Natural killer cell (primary cell): ENCODE data around the gene ARHGAP33. TPM values are rescaled to one million over a fixed set of nuclear protein-coding genes. Genes with fewer than 3 reads are reported as not detected.

Experiments used
- ATAC-seq, 3 donors: fragments of 150-1000 bp in 2 of 3; fragments of 200-7000 bp in 1 of 3; cut with Tn5 transposase; 1 replicate in 1 of 3; 2 replicates in 2 of 3; pipeline ENCODE4 v1.10.0; 2021; ENCODE audit warnings: mild to moderate bottlenecking in 2 of 3, moderate library complexity in 2 of 3
- DNase-seq, 2 donors: peaks; one replicate each; pipeline versions ENCODE4 v3.0.0 to v3.0.0-alpha.2; 2013 to 2021; ENCODE audit warnings: mixed read lengths in 1 of 2
- H3K27ac ChIP-seq: one replicate; pipeline ENCODE4 v1.5.1; 2013; ENCODE audit warnings: mild to moderate bottlenecking, low read length
- H3K27me3 ChIP-seq: one replicate; pipeline ENCODE4 v1.6.1; 2013; ENCODE audit warnings: low read length; ENCODE audit not compliant: control insufficient read depth, insufficient read depth
- H3K36me3 ChIP-seq: one replicate; pipeline ENCODE4 v1.6.1; 2013; ENCODE audit warnings: low read length; ENCODE audit not compliant: control insufficient read depth, insufficient read depth
- H3K4me1 ChIP-seq: one replicate; pipeline ENCODE4 v1.6.1; 2013; ENCODE audit warnings: low read length; ENCODE audit not compliant: control insufficient read depth, insufficient read depth
- H3K4me3 ChIP-seq: one replicate; pipeline ENCODE4 v1.5.1; 2013; ENCODE audit warnings: low read length
- H3K9me3 ChIP-seq: one replicate; pipeline ENCODE4 v1.6.1; 2013; ENCODE audit warnings: low read length; ENCODE audit not compliant: control insufficient read depth, insufficient read depth
- H3K27ac Mint-ChIP-seq, 2 donors: one replicate each; pipeline ENCODE4 v1.8.0; 2022; ENCODE audit warnings: mild to moderate bottlenecking in 2 of 2, mixed read lengths in 2 of 2, moderate library complexity in 1 of 2
- H3K27me3 Mint-ChIP-seq, 2 donors: one replicate each; pipeline ENCODE4 v1.8.0; 2022; ENCODE audit warnings: low read depth in 2 of 2, mixed read lengths in 2 of 2
- H3K36me3 Mint-ChIP-seq: one replicate; pipeline ENCODE4 v1.8.0; 2022; ENCODE audit warnings: mixed read lengths
- H3K4me1 Mint-ChIP-seq, 2 donors: one replicate each; pipeline ENCODE4 v1.8.0; 2022; ENCODE audit warnings: mixed read lengths in 2 of 2
- H3K4me3 Mint-ChIP-seq: one replicate; pipeline ENCODE4 v1.8.0; 2022; ENCODE audit warnings: mild to moderate bottlenecking, moderate library complexity, mixed read lengths
- H3K9me3 Mint-ChIP-seq, 2 donors: one replicate each; pipeline ENCODE4 v1.8.0; 2022; ENCODE audit warnings: mixed read lengths in 2 of 2
- CTCF ChIP-seq: fragments of 200-600 bp; IDR thresholded peaks from one replicate; pipeline ENCODE4 v1.8.0; 2022; ENCODE audit warnings: antibody characterized with exemption
- WGBS: methylation state at CpG from one replicate; pipeline ENCODE4 v1.1.7; 2013; ENCODE audit warnings: missing lambda C conversion rate; ENCODE audit not compliant: insufficient coverage; 5-methylcytosine and 5-hydroxymethylcytosine counted together
- intact Hi-C: fragments of 100-400 bp; cut with micrococcal nuclease; formaldehyde crosslinking; loops from one replicate; pipeline ENCODE4 v1.14.2; 2022
- total RNA-seq, 4 donors: library from RNA; stranded (reverse); fragments of 120-200 nt in 1 of 4; gene quantifications; one replicate each; pipeline versions ENCODE4 v1.2.3 to v1.2.4, GENCODE V29; 2013 to 2022

Gene ARHGAP33
- total RNA-seq, 3 donors from 2014 or later (not counting 1 experiment from before 2014, with no cell fraction given) = 34.4 to 39.3 (median 37.5) TPM

DNA sequence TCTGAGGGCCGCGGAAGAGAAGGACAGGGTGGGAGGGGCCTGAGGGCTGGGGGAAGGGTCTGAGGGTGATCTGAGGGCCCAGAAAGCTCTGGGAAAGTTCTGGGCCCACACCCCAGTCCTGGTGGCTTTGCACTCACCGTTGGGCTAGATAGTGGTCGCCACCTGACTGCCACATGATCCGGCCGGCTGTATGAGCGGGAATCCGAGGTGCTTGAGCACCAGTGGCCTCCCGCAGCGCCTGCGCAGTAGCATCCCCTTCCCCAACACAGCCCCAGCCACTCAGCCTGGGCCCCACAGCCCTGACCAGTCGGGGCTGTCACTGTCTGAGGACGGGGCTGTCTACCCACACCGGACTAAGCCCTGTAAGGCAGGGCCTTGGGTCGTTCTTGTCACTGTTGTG is 22.3 kb downstream of the ARHGAP33 start:
- ATAC-seq = peak in 1 of 3 donors; percentile 48
- H3K4me1 Mint-ChIP-seq = peaks cover 0 to 11% of the 10 kb centered on the region in 2 donors
- H3K4me1 ChIP-seq = peaks cover 9% of the 10 kb centered on the region
- H3K4me3 Mint-ChIP-seq = no peak overlapping the region
- no peak for DNase-seq
- H3K27ac Mint-ChIP-seq = no peak overlapping the region
- intact Hi-C loops = no loop called here
- no peak overlapping the region for H3K4me3 ChIP-seq
- no peaks in the 10 kb centered on the region for H3K9me3 Mint-ChIP-seq
- no peak for TF ChIP-seq CTCF
- H3K9me3 ChIP-seq = no peaks in the 10 kb centered on the region
- H3K27ac ChIP-seq = no peak overlapping the region
- peaks cover 5% of the 10 kb centered on the region for H3K27me3 ChIP-seq
- 10% methylated on average over 15 of the region's 15 CpGs for WGBS
- no peaks in the 10 kb centered on the region for H3K36me3 Mint-ChIP-seq
- peaks cover 0 to 26% of the 10 kb centered on the region in 2 donors for H3K27me3 Mint-ChIP-seq
- H3K36me3 ChIP-seq = no peaks in the 10 kb centered on the region

DNA sequence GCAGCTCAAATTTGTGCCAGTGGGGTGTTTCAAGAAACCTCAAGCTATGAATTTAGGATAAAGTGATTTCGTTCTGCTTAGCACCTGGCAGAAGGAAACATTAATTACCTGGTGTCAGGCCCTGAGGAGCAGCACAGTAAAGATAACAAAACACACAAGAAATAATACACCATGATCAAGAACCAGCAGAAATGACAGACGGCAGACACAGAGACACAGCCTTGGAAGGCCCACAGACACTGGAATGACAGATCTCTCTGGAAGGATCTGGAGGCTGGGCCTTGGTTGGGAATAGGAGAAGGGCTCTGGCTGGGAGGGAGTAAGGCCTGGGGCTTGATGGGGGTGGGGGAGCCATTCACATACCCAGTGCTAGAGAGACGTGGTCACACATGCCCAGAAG is 26.5 kb downstream of the ARHGAP33 start:
- Mint-ChIP-seq H3K4me3 (no peak overlapping the region), H3K9me3 (no peaks in the 10 kb centered on the region), H3K27ac (no peak overlapping the region), H3K36me3 (no peaks in the 10 kb centered on the region), H3K27me3 (peaks cover 0 to 14% of the 10 kb centered on the region in 2 donors), H3K4me1 (peaks cover 18 to 28% of the 10 kb centered on the region in 2 donors)
- Histone ChIP-seq H3K36me3 (no peaks in the 10 kb centered on the region), H3K9me3 (no peaks in the 10 kb centered on the region), H3K4me1 (peaks cover 30% of the 10 kb centered on the region), H3K27ac (no peak overlapping the region), H3K4me3 (no peak overlapping the region), H3K27me3 (peaks cover 2% of the 10 kb centered on the region)
- WGBS = 84% methylated on average over 2 of the region's 3 CpGs
- DNase-seq = no peak
- no peak for ATAC-seq
- TF ChIP-seq CTCF = no peak
- intact Hi-C loops = no loop called here

DNA sequence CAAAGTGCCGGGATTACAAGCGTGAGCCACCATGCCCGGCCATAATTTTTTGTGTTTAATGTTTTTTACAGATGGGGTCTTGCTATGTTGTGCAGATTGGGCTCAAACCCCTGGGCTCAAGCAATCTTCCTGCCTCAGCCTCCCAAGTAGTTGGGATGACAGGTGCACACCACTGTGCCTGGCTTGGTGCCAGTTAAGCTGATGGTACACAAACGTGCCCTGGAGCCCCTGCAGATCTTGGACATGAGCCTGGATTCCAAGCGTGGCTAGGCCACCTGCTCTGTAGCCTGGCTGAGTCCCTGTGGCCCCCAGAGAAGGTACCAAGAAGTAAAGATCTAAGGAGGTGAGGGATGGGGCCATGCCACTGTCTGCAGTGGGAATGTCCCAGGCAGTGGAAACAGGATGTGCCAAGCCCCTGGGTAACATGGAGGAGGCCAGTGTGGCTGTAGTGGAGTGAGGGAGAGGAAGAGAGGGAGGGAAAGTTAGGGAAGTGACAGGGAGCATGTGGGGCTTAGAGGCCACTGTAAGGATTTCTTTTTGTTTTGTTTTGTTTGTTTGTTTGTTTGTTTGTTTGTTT is 30.2 kb downstream of the ARHGAP33 start:
- H3K36me3 ChIP-seq = no peaks in the 10 kb centered on the region
- H3K9me3 Mint-ChIP-seq = no peaks in the 10 kb centered on the region
- no peak overlapping the region for H3K27ac Mint-ChIP-seq
- TF ChIP-seq CTCF = no peak
- no peaks in the 10 kb centered on the region for H3K36me3 Mint-ChIP-seq
- no peaks in the 10 kb centered on the region for H3K27me3 ChIP-seq
- 81% methylated on average over 5 of the region's 5 CpGs for WGBS
- DNase-seq (no peak), ATAC-seq (no peak)
- peaks cover 0 to 3% of the 10 kb centered on the region in 2 donors for H3K27me3 Mint-ChIP-seq
- H3K4me1 ChIP-seq = peaks cover 22% of the 10 kb centered on the region
- H3K4me1 Mint-ChIP-seq = peaks cover 21 to 24% of the 10 kb centered on the region in 2 donors
- intact Hi-C loops = no loop called here
- H3K4me3 ChIP-seq = no peak overlapping the region
- no peak overlapping the region for H3K27ac ChIP-seq
- no peak overlapping the region for H3K4me3 Mint-ChIP-seq
- H3K9me3 ChIP-seq = no peaks in the 10 kb centered on the region

DNA sequence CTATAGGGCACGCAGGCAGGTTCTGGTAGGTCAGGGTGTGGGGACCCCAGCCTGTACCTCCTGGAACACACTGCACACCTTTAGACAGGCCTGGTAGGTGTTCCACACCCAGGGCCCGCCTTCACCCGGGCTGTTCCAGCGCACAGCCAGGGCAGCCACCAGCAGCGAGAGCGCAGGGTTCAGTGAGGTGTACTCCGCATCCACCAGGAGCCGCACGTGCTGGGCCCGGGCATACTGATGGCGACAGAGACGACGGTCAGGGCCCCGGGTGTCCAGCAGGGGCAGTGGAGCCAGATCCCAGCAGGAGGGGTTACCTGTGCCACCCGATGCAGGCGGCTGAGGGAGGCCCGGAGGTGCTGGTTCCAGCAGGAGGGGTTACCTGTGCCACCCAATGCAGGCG is 31.2 kb downstream of the ARHGAP33 start:
- Histone ChIP-seq H3K36me3 (no peaks in the 10 kb centered on the region), H3K27ac (no peak overlapping the region), H3K27me3 (no peaks in the 10 kb centered on the region), H3K4me3 (no peak overlapping the region), H3K4me1 (peaks cover 22% of the 10 kb centered on the region), H3K9me3 (no peaks in the 10 kb centered on the region)
- ATAC-seq (no peak), DNase-seq (no peak)
- H3K4me1 Mint-ChIP-seq = peaks cover 21 to 24% of the 10 kb centered on the region in 2 donors
- H3K27me3 Mint-ChIP-seq = peaks cover 0 to 8% of the 10 kb centered on the region in 2 donors
- intact Hi-C loops = no loop called here
- no peak overlapping the region for H3K4me3 Mint-ChIP-seq
- WGBS = 95% methylated on average over 18 of the region's 18 CpGs
- no peak overlapping the region for H3K27ac Mint-ChIP-seq
- H3K9me3 Mint-ChIP-seq = no peaks in the 10 kb centered on the region
- no peak for TF ChIP-seq CTCF
- H3K36me3 Mint-ChIP-seq = no peaks in the 10 kb centered on the region
